ENCODE results near the gene FAM241A.
"Not testable (repeated sequence)": the region's sequence is repeated elsewhere in the genome, so short reads cannot be mapped to it uniquely, and the experiment has no call there.

FAM241A gene

GRCh38 chr4:112153211-112153791 is 8.0 kb downstream of the FAM241A start:
- Histone ChIP-seq H3K4me3 (ENCODE audit: control insufficient read depth in 1 of 7, extremely low read depth in 1 of 7, insufficient read depth in 4 of 7, low read depth in 2 of 7, low read length in 6 of 7) (peak overlapping the region in 5 of 7 experiments; percentile 5 to 69 (median 48)), H3K27ac (ENCODE audit: insufficient read depth in 1 of 2, low read depth in 1 of 2, low read length in 2 of 2, poor library complexity in 1 of 2, severe bottlenecking in 2 of 2) (peak overlapping the region; percentile 7 to 65), H3K4me1 (ENCODE audit: control extremely low read depth in 1 of 4, control insufficient read depth in 4 of 4, insufficient read depth in 4 of 4, low read length in 3 of 4) (peaks cover 7 to 43% (median 15%) of the 10 kb centered on the region in 4 experiments), H3K36me3 (ENCODE audit: control insufficient read depth in 4 of 4, insufficient read depth in 4 of 4, low read length in 3 of 4) (no peaks in the 10 kb centered on the region), H3K9me3 (ENCODE audit: control extremely low read depth in 1 of 5, control insufficient read depth in 4 of 5, insufficient read depth in 2 of 5, low read depth in 1 of 5, low read length in 4 of 5) (no peaks in the 10 kb centered on the region), H3K27me3 (replicated peaks in 2 of 5; ENCODE audit: control insufficient read depth in 4 of 5, insufficient read depth in 5 of 5, low read length in 4 of 5) (no peaks in the 10 kb centered on the region)
- WGBS (ENCODE audit: insufficient coverage), result no CpG with 5 or more reads among the region's 4 CpGs
- ChIA-PET CTCF (interaction anchor here (1.1 kb wide), 1 partner anchor 53 kb away, joined by 4 read pairs; no protein-coding TSS in a partner anchor), POLR2A (no interaction called here)
- peak; percentile 25 to 73 (median 54) for DNase-seq

GRCh38 chr4:112156112-112156511 is 10.9 kb downstream of the FAM241A start:
- ChIA-PET CTCF (interaction anchor here (0.9 to 1.9 kb wide), 4 partner anchors 8 to 80 kb away, joined by 3 to 10 read pairs (median 6); no protein-coding TSS in a partner anchor), POLR2A (no interaction called here)
- WGBS (ENCODE audit: insufficient coverage), result no CpG with 5 or more reads among the region's 1 CpG
- H3K4me1 ChIP-seq (ENCODE audit: control extremely low read depth in 1 of 4, control insufficient read depth in 4 of 4, insufficient read depth in 4 of 4, low read length in 3 of 4), result peaks cover 3 to 36% (median 15%) of the 10 kb centered on the region in 4 experiments
- peaks cover 0 to 9% (median 0%) of the 10 kb centered on the region in 5 experiments for H3K9me3 ChIP-seq (ENCODE audit: control extremely low read depth in 1 of 5, control insufficient read depth in 4 of 5, insufficient read depth in 2 of 5, low read depth in 1 of 5, low read length in 4 of 5)
- no peaks in the 10 kb centered on the region for H3K27me3 ChIP-seq (replicated peaks in 2 of 5; ENCODE audit: control insufficient read depth in 4 of 5, insufficient read depth in 5 of 5, low read length in 4 of 5)
- H3K4me3 ChIP-seq (ENCODE audit: control insufficient read depth in 1 of 7, extremely low read depth in 1 of 7, insufficient read depth in 4 of 7, low read depth in 2 of 7, low read length in 6 of 7), result no peak overlapping the region
- no peak for DNase-seq
- H3K27ac ChIP-seq (ENCODE audit: insufficient read depth in 1 of 2, low read depth in 1 of 2, low read length in 2 of 2, poor library complexity in 1 of 2, severe bottlenecking in 2 of 2), result peak overlapping the region; percentile 4 to 21
- H3K36me3 ChIP-seq (ENCODE audit: control insufficient read depth in 4 of 4, insufficient read depth in 4 of 4, low read length in 3 of 4), result peaks cover 0 to 3% (median 0%) of the 10 kb centered on the region in 4 experiments

- no peaks in the 10 kb centered on the region for H3K27me3 ChIP-seq (replicated peaks in 2 of 5; ENCODE audit: control insufficient read depth in 4 of 5, insufficient read depth in 5 of 5, low read length in 4 of 5)
- peaks cover 3 to 36% (median 15%) of the 10 kb centered on the region in 4 experiments for H3K4me1 ChIP-seq (ENCODE audit: control extremely low read depth in 1 of 4, control insufficient read depth in 4 of 4, insufficient read depth in 4 of 4, low read length in 3 of 4)
- CTCF ChIA-PET, result interaction anchor here (0.9 to 1.9 kb wide), 4 partner anchors 9 to 79 kb away, joined by 3 to 10 read pairs (median 6); no protein-coding TSS in a partner anchor
- H3K36me3 ChIP-seq (ENCODE audit: control insufficient read depth in 4 of 4, insufficient read depth in 4 of 4, low read length in 3 of 4), result peaks cover 0 to 3% (median 0%) of the 10 kb centered on the region in 4 experiments
- H3K4me3 ChIP-seq (ENCODE audit: control insufficient read depth in 1 of 7, extremely low read depth in 1 of 7, insufficient read depth in 4 of 7, low read depth in 2 of 7, low read length in 6 of 7), result no peak overlapping the region
- peaks cover 0 to 9% (median 0%) of the 10 kb centered on the region in 5 experiments for H3K9me3 ChIP-seq (ENCODE audit: control extremely low read depth in 1 of 5, control insufficient read depth in 4 of 5, insufficient read depth in 2 of 5, low read depth in 1 of 5, low read length in 4 of 5)
- DNase-seq, result peak in 2 of 3 donors; percentile 38 to 60
- POLR2A ChIA-PET, result no interaction called here
- H3K27ac ChIP-seq (ENCODE audit: insufficient read depth in 1 of 2, low read depth in 1 of 2, low read length in 2 of 2, poor library complexity in 1 of 2, severe bottlenecking in 2 of 2), result peak overlapping the region; percentile 4 to 21
These were observed 11.3 kb downstream of the FAM241A start for GRCh38 chr4:112156553-112156952.

- H3K27ac ChIP-seq (ENCODE audit: insufficient read depth in 1 of 2, low read depth in 1 of 2, low read length in 2 of 2, poor library complexity in 1 of 2, severe bottlenecking in 2 of 2); H3K4me1 ChIP-seq (ENCODE audit: control extremely low read depth in 1 of 4, control insufficient read depth in 4 of 4, insufficient read depth in 4 of 4, low read length in 3 of 4); H3K4me3 ChIP-seq (ENCODE audit: control insufficient read depth in 1 of 7, extremely low read depth in 1 of 7, insufficient read depth in 4 of 7, low read depth in 2 of 7, low read length in 6 of 7); DNase-seq; POLR2A ChIA-PET; CTCF ChIA-PET; H3K36me3 ChIP-seq (ENCODE audit: control insufficient read depth in 4 of 4, insufficient read depth in 4 of 4, low read length in 3 of 4); H3K27me3 ChIP-seq (replicated peaks in 2 of 5; ENCODE audit: control insufficient read depth in 4 of 5, insufficient read depth in 5 of 5, low read length in 4 of 5): not testable (repeated sequence)
- WGBS (ENCODE audit: insufficient coverage), result 100% methylated on average over 2 of the region's 3 CpGs
- peaks cover 0 to 14% (median 0%) of the 10 kb centered on the region in 5 experiments for H3K9me3 ChIP-seq (ENCODE audit: control extremely low read depth in 1 of 5, control insufficient read depth in 4 of 5, insufficient read depth in 2 of 5, low read depth in 1 of 5, low read length in 4 of 5)
These were observed 18.5 kb downstream of the FAM241A start for GRCh38 chr4:112163706-112164105.

- no peak overlapping the region for H3K27ac ChIP-seq (ENCODE audit: insufficient read depth in 1 of 2, low read depth in 1 of 2, low read length in 2 of 2, poor library complexity in 1 of 2, severe bottlenecking in 2 of 2)
- CTCF ChIA-PET, result interaction anchor here (1.1 kb wide), 1 partner anchor 14 kb away, joined by 3 read pairs; no protein-coding TSS in a partner anchor
- H3K4me1 ChIP-seq (ENCODE audit: control extremely low read depth in 1 of 4, control insufficient read depth in 4 of 4, insufficient read depth in 4 of 4, low read length in 3 of 4), result peaks cover 0 to 7% (median 4%) of the 10 kb centered on the region in 4 experiments
- peaks cover 0 to 5% (median 0%) of the 10 kb centered on the region in 5 experiments for H3K9me3 ChIP-seq (ENCODE audit: control extremely low read depth in 1 of 5, control insufficient read depth in 4 of 5, insufficient read depth in 2 of 5, low read depth in 1 of 5, low read length in 4 of 5)
- H3K4me3 ChIP-seq (ENCODE audit: control insufficient read depth in 1 of 7, extremely low read depth in 1 of 7, insufficient read depth in 4 of 7, low read depth in 2 of 7, low read length in 6 of 7), result no peak overlapping the region
- no peaks in the 10 kb centered on the region for H3K27me3 ChIP-seq (replicated peaks in 2 of 5; ENCODE audit: control insufficient read depth in 4 of 5, insufficient read depth in 5 of 5, low read length in 4 of 5)
- H3K36me3 ChIP-seq (ENCODE audit: control insufficient read depth in 4 of 4, insufficient read depth in 4 of 4, low read length in 3 of 4), result no peaks in the 10 kb centered on the region
- POLR2A ChIA-PET, result no interaction called here
- peak in 2 of 3 donors; percentile 40 to 60 for DNase-seq
These were observed 22.5 kb downstream of the FAM241A start for GRCh38 chr4:112167794-112168193.

- peaks cover 0 to 7% (median 4%) of the 10 kb centered on the region in 4 experiments for H3K4me1 ChIP-seq (ENCODE audit: control extremely low read depth in 1 of 4, control insufficient read depth in 4 of 4, insufficient read depth in 4 of 4, low read length in 3 of 4)
- no peak for DNase-seq
- CTCF ChIA-PET, result interaction anchor here (1.0 to 1.1 kb wide), 2 partner anchors 13 to 31 kb away, joined by 3 read pairs; no protein-coding TSS in a partner anchor
These were observed 23.7 kb downstream of the FAM241A start for GRCh38 chr4:112168719-112169500.

More at GRCh38 chr4:112168719-112169500, 23.7 kb downstream of the FAM241A start:
- POLR2A ChIA-PET, result no interaction called here
- H3K27me3 ChIP-seq (replicated peaks in 2 of 5; ENCODE audit: control insufficient read depth in 4 of 5, insufficient read depth in 5 of 5, low read length in 4 of 5), result no peaks in the 10 kb centered on the region
- peak overlapping the region in 1 of 2 experiments; percentile 28 for H3K27ac ChIP-seq (ENCODE audit: insufficient read depth in 1 of 2, low read depth in 1 of 2, low read length in 2 of 2, poor library complexity in 1 of 2, severe bottlenecking in 2 of 2)
- no peak overlapping the region for H3K4me3 ChIP-seq (ENCODE audit: control insufficient read depth in 1 of 7, extremely low read depth in 1 of 7, insufficient read depth in 4 of 7, low read depth in 2 of 7, low read length in 6 of 7)
- peaks cover 0 to 4% (median 2%) of the 10 kb centered on the region in 4 experiments for H3K36me3 ChIP-seq (ENCODE audit: control insufficient read depth in 4 of 4, insufficient read depth in 4 of 4, low read length in 3 of 4)
- no CpG with 5 or more reads among the region's 13 CpGs for WGBS (ENCODE audit: insufficient coverage)
- peaks cover 0 to 3% (median 0%) of the 10 kb centered on the region in 5 experiments for H3K9me3 ChIP-seq (ENCODE audit: control extremely low read depth in 1 of 5, control insufficient read depth in 4 of 5, insufficient read depth in 2 of 5, low read depth in 1 of 5, low read length in 4 of 5)
